Endothelial cell of umbilical vein (primary cell): ENCODE measurements around the gene DAP. TPM values are rescaled to one million over a fixed set of nuclear protein-coding genes. Genes with fewer than 3 reads are reported as not detected.

Source experiments
- BruUV-seq: library from RNA; stranded (reverse); fragments of 400-500 nt; replicated peaks from 2 replicates; lab custom pipeline; 2021; lab: Mats Ljungman, UMichigan
- CTCF ChIA-PET: fragments of 300-600, 350-600 bp; sonication (Branson Sonifier 250); formaldehyde crosslinking; loops from one replicate; lab custom pipeline; 2021; ENCODE audit warnings: antibody characterized with exemption, inconsistent platforms; lab: Charles Lee
- POLR2A ChIA-PET: fragments of 300-600, 350-600 bp; sonication (Branson Sonifier 250); formaldehyde crosslinking; loops from one replicate; lab custom pipeline; 2021; ENCODE audit warnings: antibody characterized with exemption, inconsistent platforms; lab: Charles Lee
- DNase-seq: peaks from one replicate; pipeline ENCODE4 v3.0.0-alpha.2; 2011; ENCODE audit warnings: low read depth, low spot score
- FAIRE-seq: peaks from 2 replicates; lab custom pipeline; 2011; peaks lifted over from hg19 to GRCh38; lab: Jason Lieb, UNC
- H2AFZ ChIP-seq: 2 replicates; pipeline ENCODE4 v1.6.0; 2012; ENCODE audit warnings: low read depth, low read length, control low read depth, inconsistent platforms
- H3K27ac ChIP-seq: 2 replicates; pipeline ENCODE4 v1.5.1; 2011; ENCODE audit warnings: low read depth, mild to moderate bottlenecking, control low read depth, low read length, moderate library complexity; ENCODE audit not compliant: insufficient read depth
- H3K27me3 ChIP-seq, 2 experiments: 2 replicates each; pipeline versions ENCODE4 v1.6.0 to v1.6.1; 2011; ENCODE audit warnings: low read length in 2 of 2, mixed read lengths in 1 of 2; ENCODE audit not compliant: control insufficient read depth in 2 of 2, insufficient read depth in 2 of 2
- H3K36me3 ChIP-seq, 2 experiments: 2 replicates in 1 of 2; 3 replicates in 1 of 2; pipeline ENCODE4 v1.5.1; 2011; ENCODE audit warnings: low read length in 2 of 2, mild to moderate bottlenecking in 1 of 2, moderate library complexity in 1 of 2; ENCODE audit not compliant: control insufficient read depth in 2 of 2, insufficient read depth in 2 of 2; ENCODE audit errors: extremely low read depth in 1 of 2
- H3K4me1 ChIP-seq: 3 replicates; pipeline ENCODE4 v1.5.1; 2011; ENCODE audit warnings: mild to moderate bottlenecking, low read length; ENCODE audit not compliant: control insufficient read depth, insufficient read depth; ENCODE audit errors: extremely low read depth
- H3K4me2 ChIP-seq: 2 replicates; pipeline ENCODE4 v1.6.1; 2011; ENCODE audit warnings: low read length, control low read depth, mixed read lengths; ENCODE audit not compliant: insufficient read depth
- H3K4me3 ChIP-seq, 3 experiments: fragments of 200-600 bp in 1 of 3; sonication (generic), shearing (Covaris generic) in 1 of 3; replicated peaks in 1 of 3; 2 replicates each; pipeline ENCODE4 v1.5.1; 2011 to 2016; ENCODE audit warnings: control low read depth in 3 of 3, low read length in 3 of 3, mild to moderate bottlenecking in 2 of 3, inconsistent platforms in 1 of 3, low read depth in 1 of 3, moderate library complexity in 1 of 3; ENCODE audit not compliant: insufficient read depth in 1 of 3
- H3K79me2 ChIP-seq: 2 replicates; pipeline ENCODE4 v1.6.0; 2012; ENCODE audit warnings: low read length, inconsistent platforms; ENCODE audit not compliant: control insufficient read depth, insufficient read depth
- H3K9ac ChIP-seq: replicated peaks from 2 replicates; pipeline ENCODE3; 2011; ENCODE audit warnings: low read length, control low read depth; ENCODE audit not compliant: insufficient read depth; ENCODE audit errors: extremely low read depth
- H3K9me1 ChIP-seq: replicated peaks from 3 replicates; pipeline ENCODE4 v1.6.0; 2011; ENCODE audit warnings: mild to moderate bottlenecking, low read length; ENCODE audit not compliant: control insufficient read depth, insufficient read depth; ENCODE audit errors: extremely low read depth
- H3K9me3 ChIP-seq: replicated peaks from 2 replicates; pipeline ENCODE4 v1.5.1; 2012; ENCODE audit warnings: low read length, inconsistent platforms; ENCODE audit not compliant: control insufficient read depth, insufficient read depth
- H4K20me1 ChIP-seq: replicated peaks from 2 replicates; pipeline ENCODE3; 2011; ENCODE audit warnings: mild to moderate bottlenecking, low read length; ENCODE audit not compliant: control insufficient read depth, insufficient read depth; ENCODE audit errors: extremely low read depth
- CTCF ChIP-seq, 2 donors: IDR thresholded peaks; 1 replicate in 1 of 2; 2 replicates in 1 of 2; pipeline ENCODE4 v1.5.1; 2011; ENCODE audit warnings: low read length in 2 of 2, mild to moderate bottlenecking in 2 of 2, moderate library complexity in 2 of 2, control low read depth in 1 of 2, inconsistent platforms in 1 of 2, low read depth in 1 of 2; ENCODE audit not compliant: insufficient read depth in 1 of 2; ENCODE audit errors: extremely low read depth in 1 of 2
- EZH2 ChIP-seq: IDR thresholded peaks from 2 replicates; pipeline ENCODE4 v1.6.1; 2012; ENCODE audit warnings: borderline replicate concordance, low read depth, mild to moderate bottlenecking, moderate library complexity, low read length, inconsistent platforms; ENCODE audit not compliant: severe bottlenecking
- FOS ChIP-seq: IDR thresholded peaks from 2 replicates; pipeline ENCODE4 v1.6.1; 2011; ENCODE audit warnings: mild to moderate bottlenecking, low read length, moderate library complexity, borderline replicate concordance; ENCODE audit not compliant: insufficient read depth
- GATA2 ChIP-seq: IDR thresholded peaks from 2 replicates; pipeline ENCODE4 v1.7.0; 2011; ENCODE audit warnings: low read depth, mild to moderate bottlenecking, moderate library complexity, mixed read lengths, low read length; ENCODE audit not compliant: insufficient read length, insufficient read depth
- JUN ChIP-seq: IDR thresholded peaks from 2 replicates; pipeline ENCODE4 v1.6.1; 2011; ENCODE audit warnings: borderline replicate concordance, low read depth; ENCODE audit not compliant: insufficient read length, insufficient read depth
- MAX ChIP-seq: IDR thresholded peaks from 2 replicates; pipeline ENCODE4 v1.6.1; 2011; ENCODE audit not compliant: insufficient read depth, insufficient read length
- MYC ChIP-seq: IDR thresholded peaks from one replicate; pipeline ENCODE4 v1.6.1; 2011; ENCODE audit warnings: mild to moderate bottlenecking, low read depth, low read length
- POLR2A ChIP-seq: IDR thresholded peaks from 2 replicates; pipeline ENCODE4 v1.6.1; 2012; ENCODE audit warnings: low read depth, mild to moderate bottlenecking, control low read depth, low read length
- POLR2AphosphoS5 ChIP-seq: IDR thresholded peaks from 2 replicates; pipeline ENCODE4 v1.6.1; 2012; ENCODE audit warnings: low read depth, mild to moderate bottlenecking, control low read depth, low read length, moderate library complexity; ENCODE audit not compliant: insufficient read depth
- dilution Hi-C: fragments of 300-500 bp; cut with MboI; formaldehyde crosslinking; loops from one replicate; pipeline ENCODE4 v1.15.0; 2019; ENCODE audit warnings: low sequenced_read_pairs; ENCODE audit not compliant: extremely low pct_ligation_motif_present
- intact Hi-C: fragments of 100-400 bp; cut with micrococcal nuclease; formaldehyde crosslinking; loops from one replicate; pipeline ENCODE4 v1.10.0; 2022
- polyA plus RNA-seq, 4 experiments: library from polyadenylated mRNA; depleted of rRNA in 3 of 4; stranded (reverse) in 3 of 4; unstranded in 1 of 4; fragments of >200 nt; gene quantifications; 2 replicates each; pipeline versions ENCODE4 v1.2.1 to v1.2.3, GENCODE V29; 2011 to 2012; ENCODE audit warnings: missing spikeins in 1 of 4
- total RNA-seq: library from RNA; stranded (reverse); gene quantifications from 2 replicates; pipeline ENCODE4 v1.2.3, GENCODE V29; 2021

Gene DAP
- total and polyA plus RNA-seq, 2 donors (not counting 3 experiments of a cell fraction or from before 2014, with no cell fraction given): 79.8 to 188 TPM

GRCh38 chr5:10667431-10668057, 93.5 kb downstream of the DAP start:
- FAIRE-seq (no peak), DNase-seq (no peak)
- Histone ChIP-seq H3K4me3 (no peak overlapping the region), H3K9me1 (no peaks in the 10 kb centered on the region), H2AFZ (no peak overlapping the region), H4K20me1 (no peaks in the 10 kb centered on the region), H3K79me2 (no peaks in the 10 kb centered on the region), H3K36me3 (no peaks in the 10 kb centered on the region), H3K27me3 (peaks cover 4 to 7% of the 10 kb centered on the region in 2 experiments), H3K4me1 (no peaks in the 10 kb centered on the region), H3K27ac (no peak overlapping the region), H3K9ac (no peak overlapping the region), H3K9me3 (no peaks in the 10 kb centered on the region), H3K4me2 (no peak overlapping the region)
- ChIA-PET POLR2A (no interaction called here), CTCF (no interaction called here)
- dilution Hi-C loops (no loop called here), intact Hi-C loops (no loop called here)
- no TSS peak for BruUV-seq
- TF ChIP-seq POLR2AphosphoS5 (no peak), MAX (no peak), EZH2 (no peak), MYC (no peak), CTCF (IDR thresholded peaks at IDR 0.05; ENCODE audit: extremely low read depth in 1 of 2, insufficient read depth in 1 of 2, low read depth in 1 of 2, low read length in 2 of 2) (no peak), GATA2 (no peak), POLR2A (no peak), FOS (no peak), JUN (no peak)
